GM23338 (cell line): ENCODE measurements around the gene REPIN1. TPM values are rescaled to one million over a fixed set of nuclear protein-coding genes. Genes with fewer than 3 reads are reported as not detected.
A peak's percentile ranks its signal among the peaks of the same experiment; 100 is the strongest.

ENCODE experiments used
- ATAC-seq: fragments of 200-7000 bp; cut with Tn5 transposase; 3 replicates; pipeline ENCODE4 v1.9.1; 2020
- DNase-seq: peaks from one replicate; pipeline ENCODE4 v3.0.0-alpha.2; 2015; ENCODE audit warnings: low spot score
- H2AFZ ChIP-seq: fragments of 200-600 bp; sonication (generic); 2 replicates; pipeline ENCODE4 v1.8.0; 2016; ENCODE audit warnings: antibody characterized with exemption, mild to moderate bottlenecking, moderate library complexity
- H3F3A ChIP-seq: fragments of 200-600 bp; sonication (generic); replicated peaks from 2 replicates; pipeline ENCODE4 v1.8.0; 2017; ENCODE audit warnings: antibody characterized with exemption, mixed run types, low read depth
- H3K27ac ChIP-seq: fragments of 200-600 bp; sonication (generic); 2 replicates; pipeline ENCODE4 v1.6.1; 2016; ENCODE audit warnings: low read depth
- H3K27me3 ChIP-seq: fragments of 200-600 bp; sonication (generic); 2 replicates; pipeline ENCODE4 v1.8.0; 2016; ENCODE audit warnings: mild to moderate bottlenecking, mixed run types, moderate library complexity; ENCODE audit not compliant: insufficient read depth
- H3K36me3 ChIP-seq: fragments of 200-600 bp; sonication (generic); 2 replicates; pipeline ENCODE4 v1.8.0; 2016; ENCODE audit warnings: mild to moderate bottlenecking; ENCODE audit not compliant: insufficient read depth
- H3K4me1 ChIP-seq: fragments of 200-600 bp; sonication (generic); 2 replicates; pipeline ENCODE4 v1.8.0; 2016; ENCODE audit warnings: mild to moderate bottlenecking, moderate library complexity; ENCODE audit not compliant: insufficient read depth
- H3K4me2 ChIP-seq: fragments of 200-600 bp; sonication (generic); 2 replicates; pipeline ENCODE4 v1.7.1; 2017; ENCODE audit warnings: mixed run types
- H3K4me3 ChIP-seq: fragments of 200-600 bp; sonication (generic); 2 replicates; pipeline ENCODE4 v1.6.1; 2016; ENCODE audit warnings: mixed run types
- H3K79me2 ChIP-seq: fragments of 200-600 bp; sonication (generic); replicated peaks from 2 replicates; pipeline ENCODE4 v1.8.0; 2017; ENCODE audit warnings: mild to moderate bottlenecking; ENCODE audit not compliant: insufficient read depth
- H3K9me2 ChIP-seq: fragments of 200-600 bp; sonication (generic); 2 replicates; pipeline ENCODE4 v1.8.0; 2017; ENCODE audit not compliant: insufficient read depth
- H4K20me1 ChIP-seq: fragments of 200-600 bp; sonication (generic); replicated peaks from 2 replicates; pipeline ENCODE4 v1.8.0; 2017; ENCODE audit warnings: mild to moderate bottlenecking; ENCODE audit not compliant: insufficient read depth
- H3K27ac Mint-ChIP-seq: 2 replicates; pipeline ENCODE4 v1.8.0; 2020; ENCODE audit warnings: inconsistent platforms, mild to moderate bottlenecking, moderate library complexity, mixed read lengths
- H3K27me3 Mint-ChIP-seq: 3 replicates; pipeline ENCODE4 v1.8.0; 2022; ENCODE audit warnings: low read depth, mild to moderate bottlenecking, moderate library complexity, mixed read lengths, inconsistent platforms; ENCODE audit not compliant: insufficient read depth, poor library complexity
- H3K36me3 Mint-ChIP-seq: 3 replicates; pipeline ENCODE4 v1.8.0; 2021; ENCODE audit warnings: low read depth, mild to moderate bottlenecking, inconsistent platforms, moderate library complexity, mixed read lengths
- H3K4me1 Mint-ChIP-seq: 3 replicates; pipeline ENCODE4 v1.8.0; 2020; ENCODE audit warnings: mild to moderate bottlenecking, inconsistent platforms, mixed read lengths
- H3K4me3 Mint-ChIP-seq: 3 replicates; pipeline ENCODE4 v1.8.0; 2021; ENCODE audit warnings: moderate library complexity, mild to moderate bottlenecking, inconsistent platforms, mixed read lengths
- H3K9me3 Mint-ChIP-seq: 3 replicates; pipeline ENCODE4 v1.8.0; 2020; ENCODE audit warnings: moderate library complexity, mild to moderate bottlenecking, inconsistent platforms, mixed read lengths
- EZH2 ChIP-seq: fragments of 200-600 bp; sonication (generic); IDR thresholded peaks from one replicate; pipeline ENCODE4 v1.8.0; 2017; ENCODE audit warnings: antibody characterized with exemption, mild to moderate bottlenecking, low read depth; ENCODE audit not compliant: unreplicated experiment
- JUNB ChIP-seq: IDR thresholded peaks from one replicate; pipeline ENCODE4 v1.6.1; 2016; ENCODE audit warnings: antibody characterized with exemption; ENCODE audit not compliant: unreplicated experiment
- polyA plus RNA-seq: library from polyadenylated mRNA; unstranded; fragments of >200 nt; fragmentation: Nextera tagmentation; extraction: Ambion mirVana; gene quantifications from 2 replicates; pipeline ENCODE4 v1.2.1, GENCODE V29; 2016
- total RNA-seq: library from RNA; depleted of rRNA; stranded (reverse); fragments of >200 nt; shearing (Covaris generic); gene quantifications from 2 replicates; pipeline ENCODE4 v1.2.3, GENCODE V29; 2014
- TF ChIP-seq, protein P1 (sequence below): fragments of 250-450 bp; sonication (Bioruptor Pico); IDR thresholded peaks from 2 replicates; pipeline ENCODE4 v1.5.0; 2020; ENCODE audit warnings: mild to moderate bottlenecking, moderate library complexity

The REPIN1 gene
- total and polyA plus RNA-seq, 2 experiments from 2014 or later, result 29.8 to 156 TPM

DNA sequence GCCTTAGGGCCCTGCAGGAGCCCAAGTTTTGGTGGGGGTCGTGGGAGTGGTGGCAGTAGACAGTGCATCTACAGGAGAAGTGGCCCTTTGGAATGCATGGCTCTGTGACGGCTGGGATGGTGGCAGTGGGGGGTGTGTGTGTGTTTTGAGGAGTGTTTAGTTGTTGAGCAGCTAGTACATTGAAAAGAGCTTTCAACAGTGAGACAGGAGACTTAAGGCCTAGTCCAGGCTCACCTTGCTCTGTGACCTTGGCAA, 37.6 kb downstream of the REPIN1 start:
- Mint-ChIP-seq H3K4me1 (peaks cover 63% of the 10 kb centered on the region), H3K4me3 (peak overlapping the region; percentile 81), H3K27ac (peak overlapping the region; percentile 88), H3K9me3 (no peaks in the 10 kb centered on the region; the same call in 2 of the 3 replicates), H3K27me3 (peaks cover 36% of the 10 kb centered on the region), H3K36me3 (peaks cover 32% of the 10 kb centered on the region)
- H3K4me2 ChIP-seq, result peak overlapping the region; percentile 95
- no peaks in the 10 kb centered on the region for H3K27me3 ChIP-seq
- TF ChIP-seq, protein P1, sequence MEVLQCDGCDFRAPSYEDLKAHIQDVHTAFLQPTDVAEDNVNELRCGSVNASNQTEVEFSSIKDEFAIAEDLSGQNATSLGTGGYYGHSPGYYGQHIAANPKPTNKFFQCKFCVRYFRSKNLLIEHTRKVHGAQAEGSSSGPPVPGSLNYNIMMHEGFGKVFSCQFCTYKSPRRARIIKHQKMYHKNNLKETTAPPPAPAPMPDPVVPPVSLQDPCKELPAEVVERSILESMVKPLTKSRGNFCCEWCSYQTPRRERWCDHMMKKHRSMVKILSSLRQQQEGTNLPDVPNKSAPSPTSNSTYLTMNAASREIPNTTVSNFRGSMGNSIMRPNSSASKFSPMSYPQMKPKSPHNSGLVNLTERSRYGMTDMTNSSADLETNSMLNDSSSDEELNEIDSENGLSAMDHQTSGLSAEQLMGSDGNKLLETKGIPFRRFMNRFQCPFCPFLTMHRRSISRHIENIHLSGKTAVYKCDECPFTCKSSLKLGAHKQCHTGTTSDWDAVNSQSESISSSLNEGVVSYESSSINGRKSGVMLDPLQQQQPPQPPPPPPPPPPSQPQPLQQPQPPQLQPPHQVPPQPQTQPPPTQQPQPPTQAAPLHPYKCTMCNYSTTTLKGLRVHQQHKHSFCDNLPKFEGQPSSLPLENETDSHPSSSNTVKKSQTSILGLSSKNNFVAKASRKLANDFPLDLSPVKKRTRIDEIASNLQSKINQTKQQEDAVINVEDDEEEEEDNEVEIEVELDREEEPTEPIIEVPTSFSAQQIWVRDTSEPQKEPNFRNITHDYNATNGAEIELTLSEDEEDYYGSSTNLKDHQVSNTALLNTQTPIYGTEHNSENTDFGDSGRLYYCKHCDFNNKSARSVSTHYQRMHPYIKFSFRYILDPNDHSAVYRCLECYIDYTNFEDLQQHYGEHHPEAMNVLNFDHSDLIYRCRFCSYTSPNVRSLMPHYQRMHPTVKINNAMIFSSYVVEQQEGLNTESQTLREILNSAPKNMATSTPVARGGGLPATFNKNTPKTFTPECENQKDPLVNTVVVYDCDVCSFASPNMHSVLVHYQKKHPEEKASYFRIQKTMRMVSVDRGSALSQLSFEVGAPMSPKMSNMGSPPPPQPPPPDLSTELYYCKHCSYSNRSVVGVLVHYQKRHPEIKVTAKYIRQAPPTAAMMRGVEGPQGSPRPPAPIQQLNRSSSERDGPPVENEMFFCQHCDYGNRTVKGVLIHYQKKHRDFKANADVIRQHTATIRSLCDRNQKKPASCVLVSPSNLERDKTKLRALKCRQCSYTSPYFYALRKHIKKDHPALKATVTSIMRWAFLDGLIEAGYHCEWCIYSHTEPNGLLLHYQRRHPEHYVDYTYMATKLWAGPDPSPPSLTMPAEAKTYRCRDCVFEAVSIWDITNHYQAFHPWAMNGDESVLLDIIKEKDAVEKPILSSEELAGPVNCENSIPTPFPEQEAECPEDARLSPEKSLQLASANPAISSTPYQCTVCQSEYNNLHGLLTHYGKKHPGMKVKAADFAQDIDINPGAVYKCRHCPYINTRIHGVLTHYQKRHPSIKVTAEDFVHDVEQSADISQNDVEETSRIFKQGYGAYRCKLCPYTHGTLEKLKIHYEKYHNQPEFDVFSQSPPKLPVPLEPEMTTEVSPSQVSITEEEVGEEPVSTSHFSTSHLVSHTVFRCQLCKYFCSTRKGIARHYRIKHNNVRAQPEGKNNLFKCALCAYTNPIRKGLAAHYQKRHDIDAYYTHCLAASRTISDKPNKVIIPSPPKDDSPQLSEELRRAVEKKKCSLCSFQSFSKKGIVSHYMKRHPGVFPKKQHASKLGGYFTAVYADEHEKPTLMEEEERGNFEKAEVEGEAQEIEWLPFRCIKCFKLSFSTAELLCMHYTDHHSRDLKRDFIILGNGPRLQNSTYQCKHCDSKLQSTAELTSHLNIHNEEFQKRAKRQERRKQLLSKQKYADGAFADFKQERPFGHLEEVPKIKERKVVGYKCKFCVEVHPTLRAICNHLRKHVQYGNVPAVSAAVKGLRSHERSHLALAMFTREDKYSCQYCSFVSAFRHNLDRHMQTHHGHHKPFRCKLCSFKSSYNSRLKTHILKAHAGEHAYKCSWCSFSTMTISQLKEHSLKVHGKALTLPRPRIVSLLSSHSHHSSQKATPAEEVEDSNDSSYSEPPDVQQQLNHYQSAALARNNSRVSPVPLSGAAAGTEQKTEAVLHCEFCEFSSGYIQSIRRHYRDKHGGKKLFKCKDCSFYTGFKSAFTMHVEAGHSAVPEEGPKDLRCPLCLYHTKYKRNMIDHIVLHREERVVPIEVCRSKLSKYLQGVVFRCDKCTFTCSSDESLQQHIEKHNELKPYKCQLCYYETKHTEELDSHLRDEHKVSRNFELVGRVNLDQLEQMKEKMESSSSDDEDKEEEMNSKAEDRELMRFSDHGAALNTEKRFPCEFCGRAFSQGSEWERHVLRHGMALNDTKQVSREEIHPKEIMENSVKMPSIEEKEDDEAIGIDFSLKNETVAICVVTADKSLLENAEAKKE (CRISPR knock-in tag), result no peak
- no peaks in the 10 kb centered on the region; the same call in 1 of the 2 replicates for H4K20me1 ChIP-seq
- no peaks in the 10 kb centered on the region for H3K9me2 ChIP-seq
- peaks cover 26% of the 10 kb centered on the region for H3K79me2 ChIP-seq
- H3K4me1 ChIP-seq, result peaks cover 42% of the 10 kb centered on the region
- peaks cover 38% of the 10 kb centered on the region for H3F3A ChIP-seq
- H2AFZ ChIP-seq, result no peak overlapping the region; the same call in 1 of the 2 replicates
- H3K4me3 ChIP-seq, result peak overlapping the region; percentile 75
- H3K27ac ChIP-seq, result peak overlapping the region; percentile 69; the same call in 1 of the 2 replicates
- DNase-seq (no peak), ATAC-seq (no peak)
- peaks cover 5% of the 10 kb centered on the region; the same call in 1 of the 2 replicates for H3K36me3 ChIP-seq

DNA sequence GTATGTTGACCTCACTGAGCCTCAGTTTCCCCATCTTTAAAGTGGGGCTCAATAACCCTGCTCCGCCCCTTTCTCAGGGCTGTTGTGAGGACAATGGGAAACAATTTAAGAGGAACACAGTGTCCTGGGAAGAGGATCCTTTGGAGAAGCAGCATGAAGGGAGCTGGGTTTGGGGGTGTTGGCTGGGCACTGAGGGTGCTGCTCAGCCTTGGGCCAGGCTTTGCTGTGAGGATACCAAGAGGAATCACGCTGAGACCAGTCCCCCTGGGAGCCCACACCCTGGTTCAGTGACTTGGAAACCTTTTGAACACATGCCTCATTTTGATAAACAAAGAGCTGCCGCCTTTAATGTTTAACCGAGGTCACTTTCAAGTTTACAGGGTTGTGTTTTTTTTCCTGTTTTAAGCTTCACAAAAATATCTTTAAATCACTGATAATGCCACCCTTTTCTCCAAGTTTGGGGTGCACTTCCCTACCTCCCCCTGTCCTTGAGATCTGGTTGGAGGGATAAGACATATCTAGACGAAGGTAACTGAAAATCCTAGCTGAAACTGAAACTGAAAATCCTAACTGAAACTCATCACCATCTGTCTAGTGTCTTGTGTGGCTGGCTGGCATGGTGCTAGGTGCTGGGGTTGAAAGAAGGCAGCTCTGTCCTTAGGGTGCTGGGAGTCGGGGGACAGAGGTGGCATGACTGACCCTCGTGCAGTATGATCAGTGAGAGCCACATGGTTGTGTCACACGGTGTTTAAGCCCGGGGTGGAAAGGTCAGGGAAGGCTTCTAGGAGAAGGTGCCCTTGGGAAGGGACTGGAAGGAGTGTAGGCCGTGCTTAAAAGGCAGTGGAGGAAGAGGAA, 38.2 kb downstream of the REPIN1 start:
- no peak for ATAC-seq
- peaks cover 38% of the 10 kb centered on the region for H3K36me3 Mint-ChIP-seq
- TF ChIP-seq, protein P1 (CRISPR knock-in tag), result no peak
- TF ChIP-seq EZH2, result no peak
- no peak for TF ChIP-seq JUNB

More for the DNA sequence above, 38.2 kb downstream of the REPIN1 start:
- Histone ChIP-seq H2AFZ (no peak overlapping the region), H4K20me1 (no peaks in the 10 kb centered on the region; the same call in 1 of the 2 replicates), H3K4me3 (peak overlapping the region; percentile 75), H3K27ac (peak overlapping the region; percentile 69; the same call in 1 of the 2 replicates), H3K9me2 (no peaks in the 10 kb centered on the region), H3K4me2 (peak overlapping the region; percentile 95), H3F3A (peaks cover 34% of the 10 kb centered on the region), H3K36me3 (peaks cover 5% of the 10 kb centered on the region; the same call in 1 of the 2 replicates), H3K79me2 (peaks cover 26% of the 10 kb centered on the region), H3K4me1 (peaks cover 37% of the 10 kb centered on the region), H3K27me3 (no peaks in the 10 kb centered on the region)
- peaks cover 60% of the 10 kb centered on the region for H3K4me1 Mint-ChIP-seq
- peak overlapping the region; percentile 81 for H3K4me3 Mint-ChIP-seq
- H3K27ac Mint-ChIP-seq, result peak overlapping the region; percentile 88
- no peaks in the 10 kb centered on the region; the same call in 1 of the 3 replicates for H3K9me3 Mint-ChIP-seq
- H3K27me3 Mint-ChIP-seq, result peaks cover 38% of the 10 kb centered on the region
- DNase-seq, result no peak
